ENCODE data around the gene INPP5E.

- TF ChIP-seq CTCF (IDR thresholded peaks at IDR 0.05) (no peak), POLR2A (IDR thresholded peaks at IDR 0.05) (no peak)
These were observed 24.6 kb upstream of the INPP5E start for GRCh38 chr9:136464241-136464640.
